NCI-H82 treated with DMSO at 0.1 percent for 48 hours (cell line): Measurements from ENCODE around the gene ZGPAT.

Experiments
- DNase-seq: peaks from one replicate; lab custom pipeline; 2025; ENCODE audit not compliant: unreplicated experiment; lab: John Stamatoyannopoulos, UW

Gene ZGPAT

DNA sequence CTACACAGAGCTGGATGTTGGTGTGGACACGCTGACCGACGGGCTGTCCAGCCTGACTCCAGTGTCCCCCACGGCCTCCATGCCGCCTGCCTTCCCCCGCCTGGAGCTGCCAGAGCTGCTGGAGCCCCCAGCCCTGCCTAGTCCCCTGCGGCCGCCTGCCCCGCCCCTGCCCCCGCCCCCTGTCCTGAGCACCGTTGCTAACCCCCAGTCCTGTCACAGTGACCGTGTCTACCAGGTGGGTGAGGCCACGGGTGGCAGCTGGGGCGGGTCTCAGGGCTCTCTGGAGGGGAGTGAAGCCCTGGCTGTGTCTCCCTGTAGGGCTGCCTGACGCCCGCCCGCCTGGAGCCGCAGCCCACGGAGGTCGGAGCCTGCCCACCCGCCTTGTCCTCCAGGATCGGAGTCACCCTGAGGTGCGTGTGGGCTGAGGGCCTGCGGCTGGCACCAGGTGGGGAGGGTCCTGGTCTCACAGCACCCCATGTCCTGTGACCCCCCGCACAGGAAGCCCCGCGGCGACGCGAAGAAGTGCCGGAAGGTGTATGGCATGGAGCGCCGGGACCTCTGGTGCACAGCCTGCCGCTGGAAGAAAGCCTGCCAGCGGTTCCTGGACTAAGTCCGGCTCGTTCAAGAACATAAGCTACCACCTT is 34.7 kb downstream of the ZGPAT start:
- DNase-seq: no peak

DNA sequence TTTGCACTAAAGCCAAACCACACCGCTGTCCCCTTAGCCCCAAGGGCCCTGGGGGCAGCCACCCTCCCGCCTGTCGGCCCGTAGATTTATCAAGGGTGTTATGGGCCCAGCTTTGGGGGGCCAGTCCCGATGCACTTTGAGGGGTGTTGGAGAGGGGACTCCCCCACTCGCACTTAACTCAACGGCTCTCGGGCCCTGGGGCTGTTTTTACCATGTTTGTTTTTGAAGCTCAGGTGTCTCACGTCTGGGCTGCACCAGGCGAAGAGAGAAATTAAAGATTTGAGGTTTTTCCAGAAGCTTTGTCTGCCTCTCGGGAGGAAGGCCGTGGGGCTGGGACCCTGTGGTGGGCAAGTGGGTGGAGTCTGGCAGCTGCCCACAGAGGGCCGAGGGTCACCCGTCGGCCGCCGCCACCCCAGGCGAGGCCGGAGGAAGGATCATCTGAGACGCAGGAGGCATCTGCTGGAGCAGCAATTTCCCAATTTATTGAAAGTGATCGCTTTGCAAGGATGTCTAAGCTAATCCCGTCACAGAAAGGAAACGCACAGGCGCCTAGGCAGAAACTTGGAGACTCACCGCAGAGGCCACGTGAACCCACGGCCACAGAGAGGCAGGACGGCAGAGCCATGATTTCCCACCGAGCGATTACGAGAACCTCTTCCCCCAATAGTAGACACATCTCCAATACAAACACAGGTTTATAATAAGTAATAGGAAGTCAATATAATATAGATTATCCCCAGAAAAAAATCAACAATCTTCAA is 35.6 kb downstream of the ZGPAT start:
- no peak for DNase-seq

DNA sequence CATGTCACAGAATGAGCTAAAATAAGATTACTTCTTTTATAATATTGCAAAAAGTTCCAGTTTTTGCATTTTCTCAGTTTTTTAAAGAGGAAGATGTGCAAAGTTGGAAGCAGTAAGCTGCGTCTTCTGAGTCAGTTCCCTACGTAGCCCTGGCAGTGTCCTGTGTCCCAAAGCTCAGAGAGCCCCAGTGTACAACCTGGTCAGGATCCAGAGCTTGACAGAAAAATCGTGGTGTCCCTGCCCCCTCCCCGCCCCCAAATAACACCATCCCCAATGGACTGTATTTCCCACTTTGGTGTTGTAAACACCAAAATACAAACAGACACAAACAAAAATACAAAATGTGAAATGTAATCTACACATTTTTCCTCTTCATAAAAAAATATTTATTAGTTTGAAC is 36.3 kb downstream of the ZGPAT start:
- no peak for DNase-seq

DNA sequence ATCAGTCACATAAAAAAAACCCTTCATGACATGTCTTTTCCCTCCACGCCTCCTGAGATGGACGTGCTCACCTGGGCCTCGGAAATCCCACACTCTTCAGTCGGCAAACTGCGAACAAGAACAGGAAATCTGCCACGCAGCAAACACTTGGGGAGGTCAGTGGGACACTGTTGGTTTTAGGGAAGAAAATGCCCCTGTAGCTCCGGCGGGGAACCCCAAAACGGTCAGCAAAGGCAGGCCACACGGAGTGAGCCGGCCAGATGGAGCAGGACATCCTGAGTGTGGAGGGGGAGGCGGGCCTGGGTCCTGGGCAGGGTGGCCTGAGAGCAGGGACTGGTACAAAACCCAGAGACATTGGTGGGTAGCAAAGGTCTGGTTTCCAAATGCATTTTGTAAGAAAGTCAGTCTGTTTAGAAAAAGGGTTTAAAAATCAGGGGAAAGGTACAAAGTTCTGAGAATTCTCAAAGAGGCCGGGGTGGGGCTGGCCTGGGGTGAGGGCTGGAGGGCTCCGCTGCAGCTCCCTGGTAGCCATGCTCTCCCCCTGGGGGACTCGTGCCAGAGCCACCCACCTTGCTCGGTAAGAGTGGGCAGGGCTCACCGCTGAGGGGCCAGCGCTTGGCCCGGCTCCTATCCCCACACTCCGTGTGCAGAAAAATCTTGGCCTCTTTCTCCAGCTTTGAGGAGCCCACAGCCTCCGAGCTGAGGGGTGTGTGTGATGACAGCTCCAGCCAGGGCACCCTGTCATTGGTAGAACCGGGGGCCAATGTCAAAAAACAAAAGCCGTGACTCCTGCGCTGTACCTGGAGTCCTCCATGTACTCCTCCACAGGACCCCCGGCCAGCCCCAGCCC is 37.0 kb downstream of the ZGPAT start:
- DNase-seq: no peak

GRCh38 chr20:63745424-63745805 is 37.6 kb downstream of the ZGPAT start:
- no peak for DNase-seq

- no peak for DNase-seq
Measured at GRCh38 chr20:63745961-63746731, 38.3 kb downstream of the ZGPAT start.

DNA sequence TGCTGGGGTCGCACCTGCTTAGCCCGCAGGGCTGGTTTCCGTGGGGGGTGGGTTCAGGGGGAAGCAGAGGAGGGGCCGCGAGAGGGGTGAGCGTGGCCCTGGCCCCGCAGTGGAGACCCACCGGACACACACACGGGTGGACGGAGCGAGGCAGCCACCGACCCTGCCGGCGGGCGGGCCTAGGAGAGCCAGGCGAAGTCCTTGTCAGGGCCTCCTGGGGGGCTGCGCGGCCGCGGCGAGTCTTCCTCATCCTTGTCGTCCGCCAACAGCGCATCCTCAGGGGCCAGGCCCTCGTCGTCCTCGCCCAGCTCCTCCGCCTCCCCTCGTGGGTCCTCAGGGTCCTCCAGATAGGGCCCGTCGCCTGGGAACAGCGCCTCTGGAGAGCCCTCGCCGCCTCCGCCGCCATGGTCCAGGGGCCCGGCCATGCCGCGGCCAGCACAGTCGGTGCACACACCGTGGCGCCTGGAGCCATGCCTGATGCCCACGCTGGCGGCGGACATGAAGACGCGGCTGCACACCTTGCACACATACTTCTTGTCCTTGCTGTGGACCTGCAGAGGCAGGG is 39.0 kb downstream of the ZGPAT start:
- no peak for DNase-seq

DNA sequence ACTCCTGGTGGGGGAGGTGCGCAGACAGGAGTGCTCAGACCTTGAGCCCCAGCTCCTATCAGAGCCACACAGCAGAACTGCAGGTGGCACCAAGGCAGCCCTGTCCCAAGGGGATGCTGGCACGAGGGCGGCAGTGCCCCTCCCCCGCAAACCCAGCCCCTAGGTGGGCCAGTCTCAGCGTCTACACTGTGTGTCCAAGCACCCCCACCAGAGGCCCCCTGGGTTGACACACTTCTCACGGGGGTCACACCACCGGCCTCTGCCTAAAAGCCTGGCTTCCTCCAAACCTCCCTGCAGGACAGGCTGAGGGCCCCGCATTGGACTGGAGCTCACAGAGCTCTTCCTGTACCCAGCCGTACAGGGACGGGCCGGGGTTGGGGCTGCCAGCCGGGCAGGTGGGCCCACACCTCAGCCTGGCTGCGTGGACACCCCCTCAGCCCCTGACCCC is 39.8 kb downstream of the ZGPAT start:
- DNase-seq: no peak

DNA sequence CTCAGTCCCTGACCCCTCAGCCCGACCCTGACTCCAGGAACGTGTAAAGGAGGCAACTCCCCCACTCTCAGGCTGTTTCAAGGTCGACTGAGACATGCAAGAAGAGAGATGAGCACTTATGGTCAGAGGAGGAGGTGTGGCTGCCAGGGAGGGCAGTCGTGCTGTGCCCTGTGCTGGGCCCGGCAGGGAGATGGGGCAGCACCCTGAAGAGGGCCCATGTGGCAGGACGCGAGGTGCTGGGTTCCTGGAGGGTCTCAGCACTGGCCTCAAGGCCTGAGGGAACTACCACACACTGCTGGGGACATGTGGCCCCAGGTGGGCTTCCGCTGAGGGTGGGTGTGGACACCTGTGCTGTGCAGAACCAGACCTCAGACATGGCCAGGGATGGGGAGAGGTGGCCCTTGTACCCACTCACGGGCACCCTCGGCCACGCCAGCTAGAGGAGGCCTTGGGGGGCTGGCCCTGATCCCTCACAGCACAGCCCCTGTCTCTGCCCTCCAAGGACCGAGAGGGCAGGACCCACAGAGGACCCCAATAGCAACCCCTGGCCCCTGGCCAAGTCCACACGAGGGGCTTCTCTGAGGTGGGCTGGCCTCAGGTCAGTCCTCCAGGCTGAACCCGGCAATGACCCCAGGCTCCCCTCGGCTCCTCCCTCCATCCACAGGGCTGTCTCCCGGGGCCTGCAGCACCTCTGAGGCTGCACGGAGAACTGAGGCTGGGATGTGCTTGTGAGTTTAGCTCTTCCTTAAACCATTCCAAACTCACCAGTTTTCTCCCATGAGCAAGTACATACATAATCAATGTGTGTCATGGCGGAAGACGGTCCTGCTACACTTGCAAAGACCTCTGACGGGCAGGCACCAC is 40.5 kb downstream of the ZGPAT start:
- no peak for DNase-seq

GRCh38 chr20:63748934-63749270 is 41.1 kb downstream of the ZGPAT start:
- DNase-seq: no peak

- no peak for DNase-seq
Measured at GRCh38 chr20:63749597-63750508, 42.0 kb downstream of the ZGPAT start.

DNA sequence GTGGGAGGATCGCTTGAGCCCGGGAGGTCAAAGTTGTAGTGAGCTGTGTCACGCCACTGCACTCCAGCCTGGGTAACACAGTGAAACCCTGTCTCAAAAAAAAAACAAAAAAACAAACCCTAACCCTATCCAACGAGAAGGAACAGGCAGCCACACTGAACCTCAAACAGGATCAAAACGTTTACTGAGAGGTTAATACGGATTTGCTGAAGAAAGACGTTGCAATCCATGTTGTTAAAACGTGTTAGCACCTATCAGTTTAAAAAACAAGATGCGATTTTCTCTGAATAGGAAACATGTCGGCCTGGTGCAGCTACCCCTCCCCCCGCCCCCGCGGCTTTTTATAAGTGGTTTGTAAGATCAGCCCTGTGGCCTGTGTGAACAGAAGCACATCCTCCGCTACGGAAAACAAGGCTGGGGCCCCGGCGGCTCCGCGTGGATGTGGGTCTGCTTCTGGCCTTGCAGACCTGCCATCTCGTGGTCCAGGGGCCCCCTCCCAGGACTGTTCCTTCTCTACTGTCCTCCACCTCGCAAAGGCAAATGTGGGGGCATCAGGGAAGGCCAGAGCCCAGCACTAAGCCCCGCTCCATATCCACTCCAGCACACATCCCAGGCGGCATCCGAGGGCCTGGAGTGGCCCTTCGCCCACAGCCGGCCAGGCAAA is 43.1 kb downstream of the ZGPAT start:
- DNase-seq: peak; percentile 11

GRCh38 chr20:63751471-63752271 is 43.8 kb downstream of the ZGPAT start:
- DNase-seq: no peak

- no peak for DNase-seq
Measured at GRCh38 chr20:63752411-63753101, 44.7 kb downstream of the ZGPAT start.

GRCh38 chr20:63753381-63753780 is 45.5 kb downstream of the ZGPAT start:
- no peak for DNase-seq

DNA sequence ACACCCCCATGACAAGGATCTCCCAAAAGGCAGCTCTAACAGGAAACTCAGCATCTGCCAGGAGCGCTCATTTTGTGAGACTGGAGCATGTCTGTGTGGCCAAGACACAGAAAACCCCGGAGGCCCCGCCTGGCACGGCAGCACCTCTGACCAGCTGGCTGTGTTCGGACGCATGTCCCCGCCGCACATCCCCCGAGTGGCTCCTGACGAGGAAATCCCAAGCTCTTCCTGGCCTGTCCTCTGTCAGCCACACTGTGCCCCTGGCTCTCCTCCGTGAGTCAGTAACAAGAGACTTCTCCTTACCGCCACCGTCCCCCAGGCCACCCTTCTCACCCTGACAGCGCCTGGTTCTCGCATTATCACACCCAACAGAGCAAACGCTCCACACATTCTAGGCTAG is 46.2 kb downstream of the ZGPAT start:
- DNase-seq: no peak
